Measurements from ENCODE around the gene FAM107A. TPM values are rescaled to one million over a fixed set of nuclear protein-coding genes. Genes with fewer than 3 reads are reported as not detected.

FAM107A gene
- total and polyA plus RNA-seq, 9 of the 15 experiments (the other 6 are each of a cell fraction or from before 2014, with no cell fraction given) = 0.07 TPM; not detected in 8

DNA sequence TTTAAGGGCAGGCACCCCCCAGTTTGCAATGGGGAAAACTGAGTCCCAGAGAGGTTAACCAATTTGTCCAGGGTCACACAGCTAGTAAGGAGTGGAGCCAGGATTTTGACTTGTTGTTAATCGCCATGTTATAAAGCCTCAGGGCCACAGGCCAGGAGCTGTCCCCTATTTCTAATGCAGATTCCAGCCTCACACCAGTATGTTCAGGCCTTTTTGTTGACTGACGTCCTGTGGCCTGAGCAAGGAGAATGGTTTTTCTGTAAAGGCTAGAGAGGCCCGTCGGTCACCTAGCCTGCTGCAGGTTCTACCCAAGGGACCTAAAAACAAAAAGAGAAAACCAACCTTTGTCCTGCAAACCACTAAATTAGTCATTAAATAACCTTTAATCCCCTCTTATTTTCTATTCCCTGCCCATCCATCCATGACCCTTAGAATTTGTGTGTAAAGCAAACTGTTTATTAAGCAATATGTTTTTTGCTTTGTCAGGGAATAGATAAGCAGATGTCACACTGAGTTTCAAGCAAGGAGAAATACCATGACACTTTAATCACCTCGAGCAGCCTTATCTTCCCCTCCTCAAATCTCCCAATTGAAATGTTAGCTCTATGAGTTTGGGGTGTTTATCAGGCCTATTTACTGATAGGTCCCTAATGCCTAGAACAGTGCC, 54.3 kb downstream of the FAM107A start (continued):
- no peak for TF ChIP-seq ETV6 (IDR thresholded peaks at IDR 0.05; ENCODE audit: borderline replicate concordance in 1 of 2, low read depth in 2 of 2, low read length in 1 of 2)
- TF ChIP-seq ETV6 (CRISPR knock-in tag; IDR thresholded peaks at IDR 0.05; ENCODE audit: borderline replicate concordance) = no peak
- TF ChIP-seq, protein P1, sequence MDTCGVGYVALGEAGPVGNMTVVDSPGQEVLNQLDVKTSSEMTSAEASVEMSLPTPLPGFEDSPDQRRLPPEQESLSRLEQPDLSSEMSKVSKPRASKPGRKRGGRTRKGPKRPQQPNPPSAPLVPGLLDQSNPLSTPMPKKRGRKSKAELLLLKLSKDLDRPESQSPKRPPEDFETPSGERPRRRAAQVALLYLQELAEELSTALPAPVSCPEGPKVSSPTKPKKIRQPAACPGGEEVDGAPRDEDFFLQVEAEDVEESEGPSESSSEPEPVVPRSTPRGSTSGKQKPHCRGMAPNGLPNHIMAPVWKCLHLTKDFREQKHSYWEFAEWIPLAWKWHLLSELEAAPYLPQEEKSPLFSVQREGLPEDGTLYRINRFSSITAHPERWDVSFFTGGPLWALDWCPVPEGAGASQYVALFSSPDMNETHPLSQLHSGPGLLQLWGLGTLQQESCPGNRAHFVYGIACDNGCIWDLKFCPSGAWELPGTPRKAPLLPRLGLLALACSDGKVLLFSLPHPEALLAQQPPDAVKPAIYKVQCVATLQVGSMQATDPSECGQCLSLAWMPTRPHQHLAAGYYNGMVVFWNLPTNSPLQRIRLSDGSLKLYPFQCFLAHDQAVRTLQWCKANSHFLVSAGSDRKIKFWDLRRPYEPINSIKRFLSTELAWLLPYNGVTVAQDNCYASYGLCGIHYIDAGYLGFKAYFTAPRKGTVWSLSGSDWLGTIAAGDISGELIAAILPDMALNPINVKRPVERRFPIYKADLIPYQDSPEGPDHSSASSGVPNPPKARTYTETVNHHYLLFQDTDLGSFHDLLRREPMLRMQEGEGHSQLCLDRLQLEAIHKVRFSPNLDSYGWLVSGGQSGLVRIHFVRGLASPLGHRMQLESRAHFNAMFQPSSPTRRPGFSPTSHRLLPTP (IDR thresholded peaks at IDR 0.05; ENCODE audit: borderline replicate concordance, extremely low read depth, insufficient read length) = no peak
- no peak for TF ChIP-seq SLC30A9 (CRISPR knock-in tag; IDR thresholded peaks at IDR 0.05)
- TF ChIP-seq, protein P2, sequence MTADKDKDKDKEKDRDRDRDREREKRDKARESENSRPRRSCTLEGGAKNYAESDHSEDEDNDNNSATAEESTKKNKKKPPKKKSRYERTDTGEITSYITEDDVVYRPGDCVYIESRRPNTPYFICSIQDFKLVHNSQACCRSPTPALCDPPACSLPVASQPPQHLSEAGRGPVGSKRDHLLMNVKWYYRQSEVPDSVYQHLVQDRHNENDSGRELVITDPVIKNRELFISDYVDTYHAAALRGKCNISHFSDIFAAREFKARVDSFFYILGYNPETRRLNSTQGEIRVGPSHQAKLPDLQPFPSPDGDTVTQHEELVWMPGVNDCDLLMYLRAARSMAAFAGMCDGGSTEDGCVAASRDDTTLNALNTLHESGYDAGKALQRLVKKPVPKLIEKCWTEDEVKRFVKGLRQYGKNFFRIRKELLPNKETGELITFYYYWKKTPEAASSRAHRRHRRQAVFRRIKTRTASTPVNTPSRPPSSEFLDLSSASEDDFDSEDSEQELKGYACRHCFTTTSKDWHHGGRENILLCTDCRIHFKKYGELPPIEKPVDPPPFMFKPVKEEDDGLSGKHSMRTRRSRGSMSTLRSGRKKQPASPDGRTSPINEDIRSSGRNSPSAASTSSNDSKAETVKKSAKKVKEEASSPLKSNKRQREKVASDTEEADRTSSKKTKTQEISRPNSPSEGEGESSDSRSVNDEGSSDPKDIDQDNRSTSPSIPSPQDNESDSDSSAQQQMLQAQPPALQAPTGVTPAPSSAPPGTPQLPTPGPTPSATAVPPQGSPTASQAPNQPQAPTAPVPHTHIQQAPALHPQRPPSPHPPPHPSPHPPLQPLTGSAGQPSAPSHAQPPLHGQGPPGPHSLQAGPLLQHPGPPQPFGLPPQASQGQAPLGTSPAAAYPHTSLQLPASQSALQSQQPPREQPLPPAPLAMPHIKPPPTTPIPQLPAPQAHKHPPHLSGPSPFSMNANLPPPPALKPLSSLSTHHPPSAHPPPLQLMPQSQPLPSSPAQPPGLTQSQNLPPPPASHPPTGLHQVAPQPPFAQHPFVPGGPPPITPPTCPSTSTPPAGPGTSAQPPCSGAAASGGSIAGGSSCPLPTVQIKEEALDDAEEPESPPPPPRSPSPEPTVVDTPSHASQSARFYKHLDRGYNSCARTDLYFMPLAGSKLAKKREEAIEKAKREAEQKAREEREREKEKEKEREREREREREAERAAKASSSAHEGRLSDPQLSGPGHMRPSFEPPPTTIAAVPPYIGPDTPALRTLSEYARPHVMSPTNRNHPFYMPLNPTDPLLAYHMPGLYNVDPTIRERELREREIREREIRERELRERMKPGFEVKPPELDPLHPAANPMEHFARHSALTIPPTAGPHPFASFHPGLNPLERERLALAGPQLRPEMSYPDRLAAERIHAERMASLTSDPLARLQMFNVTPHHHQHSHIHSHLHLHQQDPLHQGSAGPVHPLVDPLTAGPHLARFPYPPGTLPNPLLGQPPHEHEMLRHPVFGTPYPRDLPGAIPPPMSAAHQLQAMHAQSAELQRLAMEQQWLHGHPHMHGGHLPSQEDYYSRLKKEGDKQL (CRISPR knock-in tag; IDR thresholded peaks at IDR 0.05; ENCODE audit: borderline replicate concordance) = no peak
- TF ChIP-seq CEBPB (tag; IDR thresholded peaks at IDR 0.05) = peak; percentile 85
- TF ChIP-seq PYGO2 (tag; IDR thresholded peaks at IDR 0.05) = no peak
- TF ChIP-seq, protein P3, sequence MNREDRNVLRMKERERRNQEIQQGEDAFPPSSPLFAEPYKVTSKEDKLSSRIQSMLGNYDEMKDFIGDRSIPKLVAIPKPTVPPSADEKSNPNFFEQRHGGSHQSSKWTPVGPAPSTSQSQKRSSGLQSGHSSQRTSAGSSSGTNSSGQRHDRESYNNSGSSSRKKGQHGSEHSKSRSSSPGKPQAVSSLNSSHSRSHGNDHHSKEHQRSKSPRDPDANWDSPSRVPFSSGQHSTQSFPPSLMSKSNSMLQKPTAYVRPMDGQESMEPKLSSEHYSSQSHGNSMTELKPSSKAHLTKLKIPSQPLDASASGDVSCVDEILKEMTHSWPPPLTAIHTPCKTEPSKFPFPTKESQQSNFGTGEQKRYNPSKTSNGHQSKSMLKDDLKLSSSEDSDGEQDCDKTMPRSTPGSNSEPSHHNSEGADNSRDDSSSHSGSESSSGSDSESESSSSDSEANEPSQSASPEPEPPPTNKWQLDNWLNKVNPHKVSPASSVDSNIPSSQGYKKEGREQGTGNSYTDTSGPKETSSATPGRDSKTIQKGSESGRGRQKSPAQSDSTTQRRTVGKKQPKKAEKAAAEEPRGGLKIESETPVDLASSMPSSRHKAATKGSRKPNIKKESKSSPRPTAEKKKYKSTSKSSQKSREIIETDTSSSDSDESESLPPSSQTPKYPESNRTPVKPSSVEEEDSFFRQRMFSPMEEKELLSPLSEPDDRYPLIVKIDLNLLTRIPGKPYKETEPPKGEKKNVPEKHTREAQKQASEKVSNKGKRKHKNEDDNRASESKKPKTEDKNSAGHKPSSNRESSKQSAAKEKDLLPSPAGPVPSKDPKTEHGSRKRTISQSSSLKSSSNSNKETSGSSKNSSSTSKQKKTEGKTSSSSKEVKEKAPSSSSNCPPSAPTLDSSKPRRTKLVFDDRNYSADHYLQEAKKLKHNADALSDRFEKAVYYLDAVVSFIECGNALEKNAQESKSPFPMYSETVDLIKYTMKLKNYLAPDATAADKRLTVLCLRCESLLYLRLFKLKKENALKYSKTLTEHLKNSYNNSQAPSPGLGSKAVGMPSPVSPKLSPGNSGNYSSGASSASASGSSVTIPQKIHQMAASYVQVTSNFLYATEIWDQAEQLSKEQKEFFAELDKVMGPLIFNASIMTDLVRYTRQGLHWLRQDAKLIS (CRISPR knock-in tag; IDR thresholded peaks at IDR 0.05) = no peak
- TF ChIP-seq ARID1B (IDR thresholded peaks at IDR 0.05) = peak; percentile 81
- TF ChIP-seq ZNF174 (CRISPR knock-in tag; IDR thresholded peaks at IDR 0.05) = no peak
- no peak for TF ChIP-seq PATZ1 (CRISPR knock-in tag; IDR thresholded peaks at IDR 0.05; ENCODE audit: borderline replicate concordance)
- no peak for TF ChIP-seq CBX5 (IDR thresholded peaks at IDR 0.05; ENCODE audit: borderline replicate concordance, low read depth)
